Measurements from ENCODE around the gene RAB1A.

The RAB1A gene

GRCh38 chr2:65085148-65085547 lies 44.8 kb downstream of the RAB1A start:
- DNase-seq, result no peak

- peak; percentile 86 to 89 for DNase-seq
Observed at GRCh38 chr2:65081232-65081685, 48.6 kb downstream of the RAB1A start.

DNA sequence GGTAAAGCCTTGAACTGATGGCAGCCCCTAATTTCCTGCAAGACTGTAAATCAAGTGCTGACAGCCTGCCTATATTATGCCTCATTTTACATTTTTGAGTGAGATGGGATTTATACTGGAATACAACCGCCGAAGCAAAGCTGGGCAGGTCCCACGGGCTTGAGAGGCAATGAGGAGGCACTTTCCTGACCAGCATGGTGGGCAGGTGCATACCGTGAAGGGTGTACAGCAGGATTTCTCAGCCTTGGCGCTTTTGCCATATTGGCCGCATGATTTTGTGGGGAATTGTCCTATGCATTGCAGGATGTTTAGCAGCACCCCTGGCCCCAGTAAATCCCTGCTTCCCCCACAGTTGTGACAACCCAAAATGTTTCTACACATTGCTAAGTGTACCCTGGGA lies 50.9 kb downstream of the RAB1A start:
- no peak for DNase-seq

DNA sequence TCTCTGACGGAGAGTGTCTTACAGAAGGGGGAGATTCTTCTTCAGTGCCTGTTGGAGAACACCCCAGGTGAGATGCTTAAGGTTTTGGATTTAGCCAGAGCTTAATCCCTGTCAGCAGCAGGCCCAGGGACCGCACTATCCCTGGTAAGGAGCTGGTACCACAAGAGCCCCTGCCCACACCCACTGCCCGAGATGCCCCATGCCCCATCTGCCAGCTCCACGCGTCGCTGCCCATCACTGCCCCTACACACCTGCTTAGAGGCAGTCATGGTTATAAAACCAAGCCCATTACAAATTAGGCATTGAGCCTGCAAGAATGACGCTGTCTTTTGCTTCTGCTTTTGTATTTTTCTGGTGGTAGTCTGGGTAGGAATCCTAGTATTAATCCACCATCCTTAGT lies 52.0 kb downstream of the RAB1A start:
- DNase-seq, result no peak

GRCh38 chr2:65076345-65076710 lies 53.6 kb downstream of the RAB1A start:
- no peak for DNase-seq

GRCh38 chr2:65075605-65076344 lies 54.1 kb downstream of the RAB1A start:
- no peak for DNase-seq

DNA sequence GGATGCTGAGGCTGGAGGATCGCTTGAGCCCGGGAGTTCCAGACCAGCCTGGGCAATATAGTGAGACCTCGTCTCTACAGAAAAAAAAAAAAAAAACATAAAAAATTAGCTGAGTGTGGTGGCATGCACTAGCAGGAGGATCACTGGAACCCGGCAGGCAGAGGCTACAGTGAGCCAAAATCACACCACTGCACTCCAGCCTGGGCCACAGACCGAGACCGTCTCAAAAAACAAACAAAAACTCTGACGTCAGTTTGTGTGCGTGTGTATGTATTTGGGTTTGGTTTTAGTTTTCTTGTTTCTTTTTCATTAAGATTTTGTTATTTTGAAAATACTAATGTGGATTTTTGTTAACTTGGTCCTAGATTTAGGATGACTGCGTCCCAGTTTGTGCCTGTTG lies 54.7 kb downstream of the RAB1A start:
- DNase-seq, result no peak

- DNase-seq, result no peak
Observed at GRCh38 chr2:65073879-65074565, 55.9 kb downstream of the RAB1A start.

DNA sequence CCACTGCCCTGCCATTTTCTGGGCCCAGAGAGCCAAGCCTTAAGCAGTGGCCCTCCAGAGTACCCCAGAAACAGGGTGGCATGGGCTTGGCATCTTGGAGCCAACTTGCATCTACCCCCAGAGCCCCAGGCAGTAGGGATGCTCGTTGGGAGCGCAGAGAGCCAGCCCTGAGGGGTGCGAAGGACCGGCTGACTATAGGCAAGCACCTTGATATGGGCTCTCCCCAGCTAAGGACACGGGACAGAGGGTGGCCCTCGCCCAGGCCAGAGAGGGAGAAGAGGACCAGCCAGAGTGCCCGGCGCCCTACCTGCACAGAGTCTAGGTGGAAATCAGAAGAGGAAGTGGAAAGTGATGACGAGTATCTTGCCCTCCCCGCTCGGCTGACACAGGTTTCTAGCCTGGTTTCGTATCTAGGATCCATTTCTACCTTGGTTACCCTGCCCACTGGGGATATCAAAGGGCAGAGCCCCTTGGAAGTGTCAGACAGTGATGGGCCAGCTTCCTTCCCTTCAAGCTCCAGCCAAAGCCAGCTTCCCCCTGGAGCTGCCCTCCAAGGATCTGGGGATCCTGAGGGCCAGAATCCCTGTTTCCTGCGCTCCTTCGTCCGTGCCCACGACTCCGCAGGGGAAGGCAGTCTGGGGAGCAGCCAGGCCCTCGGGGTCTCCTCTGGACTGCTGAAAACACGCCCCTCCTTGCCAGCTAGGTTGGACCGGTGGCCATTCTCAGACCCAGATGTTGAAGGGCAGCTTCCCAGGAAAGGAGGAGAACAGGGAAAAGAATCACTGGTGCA lies 57.5 kb downstream of the RAB1A start:
- no peak for DNase-seq

DNA sequence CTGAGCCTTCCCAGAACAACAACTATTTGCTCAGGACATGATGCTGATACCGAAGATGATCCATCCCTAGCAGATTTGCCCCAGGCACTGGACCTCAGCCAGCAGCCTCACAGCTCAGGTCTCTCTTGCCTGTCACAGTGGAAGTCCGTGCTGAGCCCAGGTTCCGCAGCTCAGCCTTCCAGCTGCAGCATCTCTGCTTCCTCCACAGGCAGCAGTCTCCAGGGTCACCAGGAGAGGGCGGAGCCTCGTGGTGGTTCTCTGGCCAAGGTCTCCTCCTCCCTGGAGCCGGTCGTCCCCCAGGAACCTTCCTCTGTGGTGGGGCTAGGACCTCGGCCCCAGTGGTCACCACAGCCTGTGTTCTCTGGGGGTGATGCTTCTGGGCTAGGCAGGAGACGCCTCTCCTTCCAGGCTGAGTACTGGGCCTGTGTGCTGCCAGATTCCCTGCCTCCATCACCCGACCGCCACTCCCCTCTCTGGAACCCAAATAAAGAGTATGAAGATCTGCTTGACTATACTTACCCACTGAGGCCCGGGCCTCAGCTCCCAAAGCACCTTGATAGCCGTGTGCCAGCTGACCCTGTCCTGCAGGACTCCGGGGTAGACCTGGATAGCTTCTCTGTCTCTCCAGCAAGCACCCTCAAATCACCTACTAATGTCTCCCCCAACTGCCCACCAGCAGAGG lies 58.3 kb downstream of the RAB1A start:
- DNase-seq, result peak in 1 of 2 experiments; percentile 2

DNA sequence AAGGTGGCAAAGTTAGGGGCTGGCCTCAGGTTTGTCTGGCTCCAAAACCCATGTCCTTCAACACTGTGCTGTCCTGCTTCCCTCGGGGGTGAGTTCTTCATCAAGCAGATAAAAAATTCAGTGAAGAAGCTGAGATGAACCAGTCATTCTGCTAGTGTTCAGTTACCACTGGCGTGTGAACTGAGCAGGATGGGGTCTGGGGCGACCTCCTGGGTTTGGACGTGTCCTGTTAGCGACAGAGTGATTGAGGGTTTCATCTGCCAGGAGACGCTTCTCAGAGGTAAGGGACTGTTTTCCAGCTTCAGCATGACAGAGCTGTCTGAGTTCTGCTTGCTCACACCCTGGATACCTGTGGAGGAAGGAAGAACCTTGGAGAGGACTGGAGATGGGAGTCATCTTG lies 59.0 kb downstream of the RAB1A start:
- no peak for DNase-seq

DNA sequence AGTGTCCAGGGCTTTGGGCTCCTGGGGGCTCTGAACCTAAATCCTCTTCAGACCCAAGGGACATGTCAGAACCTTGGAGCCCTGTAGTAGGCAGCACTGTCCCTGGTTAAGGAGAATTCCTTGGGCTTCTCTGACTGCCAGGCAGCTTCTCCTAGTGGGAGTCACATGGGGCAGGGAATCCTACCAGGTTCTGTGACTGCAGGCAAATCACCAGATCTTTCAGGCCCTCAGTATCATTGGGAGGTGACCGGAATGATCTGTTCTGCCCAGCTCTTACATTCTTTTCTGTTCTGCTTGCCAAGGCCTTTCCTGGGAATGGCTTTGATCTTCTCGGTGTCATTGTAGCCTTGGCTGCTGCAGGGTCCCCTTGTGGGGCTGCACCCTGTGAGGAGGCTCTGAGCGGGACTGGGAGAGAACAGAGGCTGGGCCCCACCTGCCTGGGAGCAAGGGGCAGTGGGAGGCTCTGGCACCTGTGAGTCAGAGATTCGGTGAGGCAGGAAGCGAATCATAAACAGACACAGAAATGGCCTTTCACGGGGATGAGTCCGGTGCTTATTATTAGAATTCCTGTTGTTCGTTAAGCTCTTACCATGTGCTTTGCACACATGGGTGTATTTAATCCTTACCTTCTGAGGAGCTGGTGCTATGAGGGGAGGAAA lies 59.6 kb downstream of the RAB1A start:
- no peak for DNase-seq

- no peak for DNase-seq
Observed at GRCh38 chr2:65069439-65069824, 60.5 kb downstream of the RAB1A start.

- no peak for DNase-seq
Observed at GRCh38 chr2:65067806-65068553, 61.9 kb downstream of the RAB1A start.

DNA sequence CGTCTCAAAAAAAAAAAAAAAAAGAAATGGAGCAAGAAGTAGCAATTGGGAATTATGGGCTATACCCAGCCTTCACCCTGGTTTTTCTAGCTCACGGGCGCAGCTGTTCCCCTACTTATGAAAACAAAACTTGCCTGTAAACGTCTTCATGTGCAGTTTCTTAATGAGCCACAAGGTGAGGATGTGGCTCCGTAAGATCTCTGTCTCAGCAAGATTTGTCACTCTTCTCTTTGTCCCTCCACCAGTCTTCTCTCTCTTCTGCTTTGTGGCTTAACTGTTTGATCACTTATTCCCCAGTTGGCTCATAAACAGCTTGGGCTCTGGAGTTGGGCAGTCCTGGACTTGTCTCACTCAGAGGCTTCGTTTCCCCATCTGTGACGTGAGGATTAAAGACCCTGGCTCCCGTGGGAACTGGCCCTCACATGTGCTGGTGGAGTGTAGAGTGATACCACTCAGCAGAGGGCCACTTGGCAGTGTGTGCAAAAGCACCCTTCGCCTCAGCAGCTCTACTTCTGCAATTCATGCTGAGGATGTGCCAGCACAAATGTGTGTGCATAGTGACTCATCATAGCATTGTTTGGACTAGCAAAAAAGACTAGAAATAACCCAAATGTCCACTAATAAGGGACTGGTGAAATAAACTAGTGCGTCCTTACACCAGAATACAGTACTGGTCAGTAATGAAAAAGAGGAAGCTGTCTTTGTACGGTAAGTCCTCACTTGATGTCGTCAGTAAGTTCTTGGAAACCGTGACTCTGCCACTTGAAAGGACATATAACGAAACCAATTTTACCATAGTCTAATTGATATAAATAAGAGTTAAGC lies 65.0 kb downstream of the RAB1A start:
- peak; percentile 88 for DNase-seq

- no peak for DNase-seq
Observed at GRCh38 chr2:65062843-65063825, 66.8 kb downstream of the RAB1A start.

- DNase-seq, result no peak
Observed at GRCh38 chr2:65061910-65062339, 68.0 kb downstream of the RAB1A start.

GRCh38 chr2:65061146-65061909 lies 68.6 kb downstream of the RAB1A start:
- no peak for DNase-seq

- no peak for DNase-seq
Observed at GRCh38 chr2:65059071-65059470, 70.8 kb downstream of the RAB1A start.
